Cardiac fibroblast (primary cell): ENCODE measurements around the gene SSTR3.
"Not testable (repeated sequence)": the region's sequence is repeated elsewhere in the genome, so short reads cannot be mapped to it uniquely, and the experiment has no call there.

Source experiments
- DNase-seq, 2 donors: peaks; one replicate each; pipeline versions ENCODE4 v3.0.0 to v3.0.0-alpha.2; 2010; ENCODE audit warnings: low read depth in 2 of 2
- H3K4me3 ChIP-seq, 2 donors: replicated peaks in 1 of 2; 1 replicate in 1 of 2; 2 replicates in 1 of 2; pipeline ENCODE4 v1.5.1; 2011; ENCODE audit warnings: low read depth in 2 of 2, low read length in 2 of 2, mild to moderate bottlenecking in 2 of 2, moderate library complexity in 1 of 2
- TF ChIP-seq, protein P1 (sequence below): IDR thresholded peaks from one replicate; pipeline ENCODE4 v1.5.1; 2011; ENCODE audit warnings: low read depth, mild to moderate bottlenecking, low read length, inconsistent platforms

The SSTR3 gene

GRCh38 chr22:37202716-37203115 is 9.6 kb downstream of the SSTR3 start:
- no peak for DNase-seq
- H3K4me3 ChIP-seq, result no peak overlapping the region
- TF ChIP-seq, protein P1, sequence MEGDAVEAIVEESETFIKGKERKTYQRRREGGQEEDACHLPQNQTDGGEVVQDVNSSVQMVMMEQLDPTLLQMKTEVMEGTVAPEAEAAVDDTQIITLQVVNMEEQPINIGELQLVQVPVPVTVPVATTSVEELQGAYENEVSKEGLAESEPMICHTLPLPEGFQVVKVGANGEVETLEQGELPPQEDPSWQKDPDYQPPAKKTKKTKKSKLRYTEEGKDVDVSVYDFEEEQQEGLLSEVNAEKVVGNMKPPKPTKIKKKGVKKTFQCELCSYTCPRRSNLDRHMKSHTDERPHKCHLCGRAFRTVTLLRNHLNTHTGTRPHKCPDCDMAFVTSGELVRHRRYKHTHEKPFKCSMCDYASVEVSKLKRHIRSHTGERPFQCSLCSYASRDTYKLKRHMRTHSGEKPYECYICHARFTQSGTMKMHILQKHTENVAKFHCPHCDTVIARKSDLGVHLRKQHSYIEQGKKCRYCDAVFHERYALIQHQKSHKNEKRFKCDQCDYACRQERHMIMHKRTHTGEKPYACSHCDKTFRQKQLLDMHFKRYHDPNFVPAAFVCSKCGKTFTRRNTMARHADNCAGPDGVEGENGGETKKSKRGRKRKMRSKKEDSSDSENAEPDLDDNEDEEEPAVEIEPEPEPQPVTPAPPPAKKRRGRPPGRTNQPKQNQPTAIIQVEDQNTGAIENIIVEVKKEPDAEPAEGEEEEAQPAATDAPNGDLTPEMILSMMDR, result no peak

- H3K4me3 ChIP-seq, result no peak overlapping the region
- TF ChIP-seq, protein P1, result no peak
- DNase-seq, result no peak
These were observed 10.2 kb downstream of the SSTR3 start for GRCh38 chr22:37202001-37202555.

- H3K4me3 ChIP-seq, DNase-seq: not testable (repeated sequence)
These were observed 10.8 kb downstream of the SSTR3 start for GRCh38 chr22:37201443-37201820.

DNA sequence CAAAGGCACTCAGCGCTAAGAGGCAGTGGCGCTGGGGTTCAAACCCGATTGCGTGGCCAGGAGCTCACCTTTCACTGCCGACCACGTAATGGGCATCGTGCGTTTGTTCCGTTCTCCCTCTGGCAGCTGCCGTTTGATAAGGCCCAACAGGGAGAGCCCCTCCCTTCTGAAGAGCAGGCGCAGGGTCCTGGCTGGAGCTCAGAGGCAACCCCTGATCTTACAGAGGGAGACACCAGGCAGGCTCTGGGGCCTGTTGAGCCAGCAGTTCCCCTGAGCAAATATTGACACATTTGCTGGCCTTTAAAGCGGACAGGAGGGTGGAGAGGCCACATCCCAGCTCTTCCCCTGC is 12.5 kb downstream of the SSTR3 start:
- TF ChIP-seq, protein P1, result no peak
- peak overlapping the region in 1 of 2 donors; percentile 16 for H3K4me3 ChIP-seq
- DNase-seq, result no peak

DNA sequence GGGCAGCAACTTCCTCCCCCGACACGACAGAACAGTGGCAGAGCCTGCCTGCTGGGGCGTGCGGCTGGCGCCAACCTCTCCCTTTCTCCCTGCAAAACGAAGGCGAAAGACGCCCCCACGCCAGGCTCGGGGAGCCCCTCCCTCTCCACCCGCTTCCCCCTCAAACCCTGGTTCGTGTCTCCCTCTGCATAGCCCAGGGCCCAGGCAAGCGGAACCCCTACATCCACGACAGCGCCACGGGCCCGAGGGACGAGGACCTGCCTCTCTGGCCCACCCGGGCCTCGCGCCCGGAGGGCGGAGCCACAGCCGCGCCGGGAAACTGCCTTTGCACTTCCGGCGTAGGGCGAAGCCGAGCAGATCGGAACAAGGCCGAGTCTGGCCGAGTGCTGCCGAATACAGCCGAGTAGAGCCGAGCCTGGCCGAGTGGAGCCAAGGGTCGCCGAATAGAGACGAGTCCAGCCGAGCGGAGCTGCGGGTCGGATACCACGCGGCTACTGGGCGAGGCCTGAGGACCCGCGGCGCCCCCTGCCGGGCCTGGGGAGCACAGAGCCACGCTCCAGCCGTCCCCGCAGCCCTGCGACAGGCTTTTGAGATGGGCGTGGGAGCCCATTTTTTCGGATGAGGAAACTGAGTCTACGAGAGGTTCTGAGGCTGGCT is 13.0 kb downstream of the SSTR3 start:
- DNase-seq, result peak; percentile 98
- TF ChIP-seq, protein P1, result peak; percentile 83

DNA sequence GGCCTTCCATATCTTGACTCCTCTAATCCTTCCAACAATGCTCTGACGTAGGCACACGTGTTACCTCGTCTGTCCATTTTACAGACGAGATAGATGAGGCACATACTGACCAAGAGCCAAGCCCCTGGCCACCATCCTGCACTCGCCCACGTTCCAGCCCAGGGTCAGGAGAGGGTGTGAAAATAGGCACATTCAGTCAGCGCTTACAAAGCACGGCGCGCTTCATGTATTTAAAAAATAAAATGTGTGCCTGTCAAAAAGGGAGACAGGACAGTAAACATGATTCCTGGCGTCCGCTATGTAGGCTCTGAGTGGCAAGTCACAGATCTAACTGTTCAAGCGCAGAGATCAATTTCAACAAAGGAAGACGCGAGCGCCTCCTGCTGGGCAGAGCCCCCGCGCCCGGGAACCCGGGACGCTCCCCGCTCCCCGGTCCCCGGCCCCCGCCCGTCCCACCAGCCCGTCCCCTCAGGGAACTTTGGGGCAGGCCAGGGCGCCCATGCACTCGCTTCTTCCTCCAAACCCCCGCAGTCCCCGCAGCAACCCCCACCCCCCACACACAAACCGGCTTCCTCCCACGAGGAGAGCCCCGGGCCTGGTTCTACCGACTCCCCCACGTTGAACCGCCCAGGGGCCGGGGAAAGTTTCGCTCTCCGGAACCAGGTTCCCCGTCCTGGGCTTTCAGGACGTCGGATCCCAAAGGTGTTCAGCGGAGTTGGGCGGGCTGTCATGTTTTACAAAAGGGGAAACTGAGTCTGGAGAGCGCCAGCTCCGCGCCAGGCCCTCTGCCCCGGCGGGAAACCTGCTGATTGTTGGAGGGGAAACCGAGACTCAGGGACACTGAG is 13.8 kb downstream of the SSTR3 start:
- H3K4me3 ChIP-seq, result peak overlapping the region; percentile 65
- DNase-seq, result peak; percentile 80 to 81
- TF ChIP-seq, protein P1, result peak; percentile 69

More for the DNA sequence above, 13.0 kb downstream of the SSTR3 start:
- H3K4me3 ChIP-seq, result peak overlapping the region; percentile 65
